ENCODE results near the gene CASZ1. TPM values are rescaled to one million over a fixed set of nuclear protein-coding genes. Genes with fewer than 3 reads are reported as not detected.

The CASZ1 gene
- total RNA-seq, 2 experiments from 2014 or later, result 2.9 to 4.1 TPM

- Mint-ChIP-seq H3K27ac (no peak overlapping the region), H3K4me1 (ENCODE audit: low read depth) (no peaks in the 10 kb centered on the region), H3K27me3 (peaks cover 30% of the 10 kb centered on the region), H3K9me3 (no peaks in the 10 kb centered on the region), H3K36me3 (ENCODE audit: low read depth) (no peaks in the 10 kb centered on the region), H3K4me3 (no peak overlapping the region)
- intact Hi-C loops (cut with micrococcal nuclease), result no loop called here
- TF ChIP-seq CTCF (IDR thresholded peaks at IDR 0.05), result no peak
- ChIA-PET CTCF (no interaction called here), POLR2A (no interaction called here)
- DNase-seq (no peak), ATAC-seq (no peak)
These were observed 37.4 kb upstream of the CASZ1 start for GRCh38 chr1:10833630-10834557.

GRCh38 chr1:10832703-10833102 is 36.3 kb upstream of the CASZ1 start:
- Mint-ChIP-seq H3K36me3 (ENCODE audit: low read depth) (no peaks in the 10 kb centered on the region), H3K27me3 (peaks cover 29% of the 10 kb centered on the region), H3K27ac (no peak overlapping the region), H3K9me3 (no peaks in the 10 kb centered on the region), H3K4me3 (no peak overlapping the region), H3K4me1 (ENCODE audit: low read depth) (no peaks in the 10 kb centered on the region)
- DNase-seq, result no peak
- no peak for ATAC-seq
- ChIA-PET POLR2A (no interaction called here), CTCF (no interaction called here)
- intact Hi-C loops (cut with micrococcal nuclease), result no loop called here
- no peak for TF ChIP-seq CTCF (IDR thresholded peaks at IDR 0.05)

GRCh38 chr1:10830961-10831668 is 34.7 kb upstream of the CASZ1 start:
- peak; percentile 15 for DNase-seq
- Mint-ChIP-seq H3K27me3 (peaks cover 24% of the 10 kb centered on the region), H3K4me1 (ENCODE audit: low read depth) (no peaks in the 10 kb centered on the region), H3K27ac (no peak overlapping the region), H3K9me3 (no peaks in the 10 kb centered on the region), H3K4me3 (no peak overlapping the region), H3K36me3 (ENCODE audit: low read depth) (no peaks in the 10 kb centered on the region)
- ChIA-PET CTCF (no interaction called here), POLR2A (no interaction called here)
- intact Hi-C loops (cut with micrococcal nuclease), result no loop called here
- no peak for TF ChIP-seq CTCF (IDR thresholded peaks at IDR 0.05)
- peak; percentile 37 for ATAC-seq

- POLR2A ChIA-PET, result no interaction called here
- intact Hi-C loops (cut with micrococcal nuclease), result no loop called here
- Mint-ChIP-seq H3K4me3 (no peak overlapping the region), H3K9me3 (no peaks in the 10 kb centered on the region), H3K4me1 (ENCODE audit: low read depth) (no peaks in the 10 kb centered on the region), H3K36me3 (ENCODE audit: low read depth) (no peaks in the 10 kb centered on the region), H3K27ac (no peak overlapping the region), H3K27me3 (peaks cover 20% of the 10 kb centered on the region)
- no peak for TF ChIP-seq CTCF (IDR thresholded peaks at IDR 0.05)
- DNase-seq, result no peak
- CTCF ChIA-PET, result no interaction called here
- ATAC-seq, result no peak
These were observed 33.6 kb upstream of the CASZ1 start for GRCh38 chr1:10829965-10830515.
